ENCODE data around the gene KCNJ10.
"Not testable (repeated sequence)": the region's sequence is repeated elsewhere in the genome, so short reads cannot be mapped to it uniquely, and the experiment has no call there.

KCNJ10 gene

DNA sequence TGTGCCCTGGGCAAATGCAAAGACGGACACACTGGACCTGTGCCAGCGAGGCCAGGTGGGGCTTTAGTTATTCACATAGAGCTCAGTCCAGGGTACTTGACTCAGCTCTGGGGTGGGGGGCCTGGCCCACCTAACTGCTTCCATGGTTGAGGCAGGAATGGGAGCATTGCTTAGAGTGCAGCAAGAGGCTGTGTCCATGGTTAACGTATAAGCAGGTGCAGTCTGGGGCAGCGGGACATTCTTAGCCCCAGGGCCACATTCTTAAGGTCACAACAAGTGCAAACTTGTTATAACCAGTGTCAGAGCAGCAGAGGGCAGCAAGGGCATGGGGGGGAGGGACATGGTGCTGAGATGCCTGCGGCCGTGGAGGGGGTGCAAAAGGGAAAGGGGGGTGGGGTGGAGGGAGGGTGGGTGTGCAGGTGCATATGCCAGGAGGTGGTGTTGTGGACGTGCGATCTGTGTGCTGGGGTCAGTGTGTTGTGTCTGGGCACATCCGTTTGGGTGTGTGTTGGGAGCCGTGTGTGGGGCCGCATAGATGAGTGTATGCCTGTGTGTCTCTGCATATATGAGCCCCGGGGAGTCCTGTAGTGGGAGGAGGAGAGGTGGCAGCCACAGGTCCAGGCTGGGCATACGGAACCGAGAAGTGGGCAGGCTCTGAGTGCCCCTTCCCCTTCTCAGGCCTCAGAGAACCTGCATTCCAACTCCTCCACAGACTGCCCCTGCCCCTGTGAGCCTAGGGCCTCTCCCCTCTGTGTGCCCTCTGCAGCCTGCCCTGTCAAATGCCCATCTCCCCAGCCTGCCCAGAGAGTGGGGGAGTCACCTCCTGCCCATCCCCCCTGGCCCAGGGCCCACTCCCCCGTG is 8.4 kb downstream of the KCNJ10 start:
- Mint-ChIP-seq H3K4me3 (no peak overlapping the region), H3K9me3 (no peaks in the 10 kb centered on the region), H3K27me3 (peaks cover 19% of the 10 kb centered on the region), H3K4me1 (no peaks in the 10 kb centered on the region), H3K27ac (no peak overlapping the region)
- no peak for DNase-seq
- ATAC-seq = peak; percentile 41

DNA sequence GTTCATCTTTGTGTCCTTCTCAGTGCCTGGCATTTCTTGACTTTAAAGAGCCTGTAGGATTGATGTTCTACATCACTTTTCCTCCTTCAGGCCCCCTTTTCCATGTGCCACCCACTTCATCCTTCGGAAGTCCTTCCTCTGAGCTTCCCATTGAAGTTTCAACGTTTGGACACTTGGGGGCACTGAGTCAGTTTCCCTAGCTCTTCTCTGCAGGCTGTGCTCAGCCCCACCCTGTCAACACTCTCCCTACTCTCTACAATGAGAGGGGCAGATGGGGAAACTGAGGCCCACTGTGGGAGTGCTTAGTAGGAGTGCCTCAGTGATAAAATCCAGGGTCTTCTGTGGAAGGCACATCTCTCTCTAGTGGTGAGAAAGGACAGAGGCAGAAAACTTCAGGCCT is 11.9 kb downstream of the KCNJ10 start:
- DNase-seq (no peak), ATAC-seq (no peak)
- peaks cover 47% of the 10 kb centered on the region for H3K27me3 Mint-ChIP-seq
- H3K4me3 Mint-ChIP-seq = no peak overlapping the region
- no peaks in the 10 kb centered on the region for H3K9me3 Mint-ChIP-seq
- no peak overlapping the region for H3K27ac Mint-ChIP-seq
- peaks cover 6% of the 10 kb centered on the region for H3K4me1 Mint-ChIP-seq

DNA sequence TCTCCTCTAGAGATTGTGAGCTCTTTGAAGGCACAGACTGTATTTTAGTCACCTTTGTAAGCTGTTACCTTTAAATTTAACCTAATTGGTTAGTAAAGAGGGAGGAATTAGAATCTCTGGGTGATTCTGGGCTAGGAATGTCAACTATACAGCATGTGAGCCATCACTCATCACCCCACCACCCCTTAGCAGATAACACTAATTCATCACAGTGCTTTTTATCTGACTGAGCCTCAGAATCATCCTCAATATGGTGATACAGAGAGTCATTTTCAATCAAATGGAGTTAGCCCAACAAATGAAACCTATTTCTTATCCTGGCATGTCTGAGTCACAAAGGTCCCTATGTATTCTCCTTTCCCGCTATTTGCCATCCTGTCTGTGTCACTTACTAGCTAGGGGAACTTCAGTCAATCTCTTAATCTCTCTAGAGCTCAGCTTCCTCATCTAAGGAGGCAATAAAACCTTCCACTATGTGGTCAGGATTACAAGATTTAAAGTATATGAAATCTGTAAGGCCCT is 13.3 kb downstream of the KCNJ10 start:
- Mint-ChIP-seq H3K27ac (no peak overlapping the region), H3K27me3 (peaks cover 47% of the 10 kb centered on the region), H3K9me3 (no peaks in the 10 kb centered on the region), H3K4me1 (peaks cover 6% of the 10 kb centered on the region), H3K4me3 (no peak overlapping the region)
- no peak for DNase-seq
- ATAC-seq = no peak

DNA sequence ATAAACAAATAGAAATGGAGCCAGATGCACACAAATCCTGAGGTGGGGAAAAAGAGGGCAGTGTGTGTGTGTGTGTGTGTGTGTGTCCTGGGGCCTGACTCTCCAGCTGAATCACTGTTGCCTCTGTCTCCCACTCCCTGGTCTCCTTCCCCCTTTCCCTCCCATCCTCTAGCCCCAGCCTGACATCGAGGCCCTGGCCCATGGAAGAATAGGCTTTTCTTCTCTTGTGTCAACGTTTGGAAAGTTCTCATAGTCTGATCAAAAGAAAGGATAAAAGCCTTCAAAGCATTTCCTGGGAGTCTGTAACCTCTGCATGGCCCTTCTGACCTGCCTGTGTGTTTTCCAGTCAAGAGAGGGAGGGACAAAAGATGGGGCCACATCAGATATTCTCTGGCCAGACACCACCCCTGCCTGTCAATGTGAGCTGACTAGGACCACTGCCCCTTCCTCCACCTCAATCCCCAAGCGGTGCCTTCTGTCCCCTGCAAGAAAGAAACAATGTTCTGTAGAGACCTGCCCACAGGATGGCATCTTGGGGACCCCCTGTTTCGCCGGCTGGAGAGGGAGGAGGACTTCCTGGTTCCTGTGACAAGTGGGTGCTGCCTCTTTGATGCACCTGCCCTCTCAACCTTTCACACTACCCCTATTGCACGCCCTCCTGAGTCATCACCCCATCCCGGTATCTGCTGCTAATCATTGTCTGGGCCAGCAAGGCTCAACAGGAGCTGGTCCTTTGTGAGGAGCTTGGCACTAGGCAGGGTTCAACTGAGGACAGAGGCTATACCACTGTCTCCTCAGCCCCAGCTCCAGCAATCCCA is 16.2 kb downstream of the KCNJ10 start:
- Mint-ChIP-seq H3K4me1 (peaks cover 6% of the 10 kb centered on the region), H3K9me3 (no peaks in the 10 kb centered on the region), H3K27me3 (peaks cover 32% of the 10 kb centered on the region), H3K27ac (no peak overlapping the region), H3K4me3 (no peak overlapping the region)
- ATAC-seq (no peak), DNase-seq (no peak)

DNA sequence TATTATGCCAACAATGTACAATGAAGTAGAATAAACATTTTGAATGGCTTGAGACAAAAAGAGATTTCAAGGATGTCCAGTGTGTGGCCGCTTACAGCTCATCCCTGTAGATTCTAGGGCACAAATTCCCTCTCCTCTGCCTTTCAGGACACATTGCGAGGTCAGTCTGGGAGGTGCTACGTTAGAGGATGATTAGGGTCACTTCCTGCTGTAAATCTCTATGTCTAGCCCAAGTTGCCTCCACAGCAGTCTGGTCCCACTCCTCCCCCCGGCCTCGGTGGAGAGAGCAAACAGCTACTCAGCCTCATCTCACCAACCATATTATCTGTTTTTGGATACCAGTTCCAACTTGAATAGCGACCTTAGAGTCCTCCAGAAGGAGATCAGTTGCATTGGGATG is 17.0 kb downstream of the KCNJ10 start:
- no peaks in the 10 kb centered on the region for H3K9me3 Mint-ChIP-seq
- peaks cover 6% of the 10 kb centered on the region for H3K4me1 Mint-ChIP-seq
- no peak overlapping the region for H3K27ac Mint-ChIP-seq
- DNase-seq (no peak), ATAC-seq (no peak)
- H3K27me3 Mint-ChIP-seq = peaks cover 31% of the 10 kb centered on the region
- H3K4me3 Mint-ChIP-seq = no peak overlapping the region

DNA sequence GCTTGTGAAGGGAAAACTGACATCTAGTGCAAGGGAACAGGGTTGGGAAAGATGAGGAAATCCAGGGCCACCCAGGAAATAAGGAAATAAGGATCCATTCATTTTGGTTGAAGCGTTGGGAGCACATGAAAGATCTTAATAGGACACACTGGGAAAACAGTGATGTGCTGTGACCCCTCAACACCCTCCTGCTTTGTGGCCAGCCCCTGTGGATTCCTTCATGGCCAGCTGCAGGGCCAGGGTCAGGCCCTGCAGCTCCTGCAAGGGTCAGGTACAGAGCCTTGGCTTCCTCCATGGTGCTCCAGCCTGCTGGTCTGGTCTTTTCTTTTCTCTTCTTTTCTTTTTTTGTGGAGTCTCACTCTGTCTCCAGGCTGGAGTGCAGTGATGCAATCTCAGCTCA is 19.3 kb downstream of the KCNJ10 start:
- ATAC-seq (no peak), DNase-seq (no peak)
- Mint-ChIP-seq H3K4me1 (peaks cover 21% of the 10 kb centered on the region), H3K4me3 (no peak overlapping the region), H3K9me3 (no peaks in the 10 kb centered on the region), H3K27me3 (peaks cover 31% of the 10 kb centered on the region), H3K27ac (no peak overlapping the region)

DNA sequence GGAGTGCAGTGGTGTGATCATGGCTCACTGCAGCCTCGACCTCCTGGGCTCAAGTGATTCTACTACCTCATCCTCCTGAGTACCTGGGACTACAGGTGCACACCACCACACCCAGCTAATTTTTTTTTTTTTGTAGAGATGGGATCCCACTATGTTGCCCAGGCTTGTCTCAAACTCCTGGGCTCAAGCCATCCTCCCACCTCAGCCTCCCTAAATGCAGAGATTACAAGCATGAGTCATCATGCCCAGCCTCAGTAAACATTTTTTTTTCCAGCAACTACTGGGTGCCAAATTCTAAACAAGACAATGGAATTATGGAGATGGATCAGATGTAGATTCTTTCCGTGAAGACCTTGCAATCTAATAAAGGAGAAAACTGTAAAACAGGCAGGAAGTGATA is 19.8 kb downstream of the KCNJ10 start:
- H3K4me3 Mint-ChIP-seq, H3K9me3 Mint-ChIP-seq, DNase-seq, ATAC-seq, H3K27ac Mint-ChIP-seq: not testable (repeated sequence)
- Mint-ChIP-seq H3K27me3 (peaks cover 31% of the 10 kb centered on the region), H3K4me1 (peaks cover 21% of the 10 kb centered on the region)

DNA sequence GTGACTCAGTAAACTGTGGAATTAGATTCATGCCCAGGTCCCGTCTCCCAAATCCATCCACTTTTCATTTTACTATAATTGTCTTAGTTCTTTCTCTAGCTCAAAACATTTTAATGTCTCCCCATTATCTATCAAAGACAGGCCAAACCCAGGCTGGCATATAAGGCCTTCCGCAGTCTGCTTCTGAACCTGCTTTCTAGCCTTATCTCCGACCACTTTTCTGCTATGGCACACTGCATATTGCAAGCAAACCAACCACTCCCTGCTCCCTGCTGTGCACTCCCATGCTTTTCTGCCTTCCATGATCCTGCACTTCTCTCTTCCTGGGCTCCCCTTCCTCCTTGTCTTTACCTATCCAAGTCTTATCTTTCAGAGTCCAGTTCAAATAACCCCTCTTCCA is 20.9 kb downstream of the KCNJ10 start:
- ATAC-seq = no peak
- Mint-ChIP-seq H3K9me3 (no peaks in the 10 kb centered on the region), H3K4me1 (peaks cover 18% of the 10 kb centered on the region), H3K27me3 (peaks cover 21% of the 10 kb centered on the region), H3K4me3 (no peak overlapping the region), H3K27ac (no peak overlapping the region)
- DNase-seq = no peak

DNA sequence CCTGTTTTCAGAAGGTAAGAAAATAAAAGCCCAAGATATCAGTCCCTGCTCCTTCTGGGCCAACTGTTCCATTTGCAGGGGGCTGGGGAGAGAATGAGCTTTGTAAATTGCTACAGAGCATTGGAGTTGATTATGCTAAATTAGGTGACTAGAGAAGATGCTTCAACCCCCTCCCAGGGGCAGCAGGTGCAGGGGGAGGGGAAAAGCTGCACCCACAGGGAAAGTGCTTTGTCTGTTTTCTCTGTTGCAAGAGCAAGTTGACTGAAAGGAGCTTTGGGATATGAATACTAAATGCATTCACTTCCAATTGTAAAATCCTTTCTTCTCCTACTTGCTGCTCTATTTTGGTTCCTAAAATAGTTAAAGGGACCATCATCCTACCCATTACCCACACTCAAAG is 21.6 kb downstream of the KCNJ10 start:
- H3K4me3 Mint-ChIP-seq = no peak overlapping the region
- DNase-seq = no peak
- peaks cover 18% of the 10 kb centered on the region for H3K27me3 Mint-ChIP-seq
- H3K9me3 Mint-ChIP-seq = no peaks in the 10 kb centered on the region
- H3K27ac Mint-ChIP-seq = no peak overlapping the region
- no peak for ATAC-seq
- H3K4me1 Mint-ChIP-seq = peaks cover 15% of the 10 kb centered on the region

DNA sequence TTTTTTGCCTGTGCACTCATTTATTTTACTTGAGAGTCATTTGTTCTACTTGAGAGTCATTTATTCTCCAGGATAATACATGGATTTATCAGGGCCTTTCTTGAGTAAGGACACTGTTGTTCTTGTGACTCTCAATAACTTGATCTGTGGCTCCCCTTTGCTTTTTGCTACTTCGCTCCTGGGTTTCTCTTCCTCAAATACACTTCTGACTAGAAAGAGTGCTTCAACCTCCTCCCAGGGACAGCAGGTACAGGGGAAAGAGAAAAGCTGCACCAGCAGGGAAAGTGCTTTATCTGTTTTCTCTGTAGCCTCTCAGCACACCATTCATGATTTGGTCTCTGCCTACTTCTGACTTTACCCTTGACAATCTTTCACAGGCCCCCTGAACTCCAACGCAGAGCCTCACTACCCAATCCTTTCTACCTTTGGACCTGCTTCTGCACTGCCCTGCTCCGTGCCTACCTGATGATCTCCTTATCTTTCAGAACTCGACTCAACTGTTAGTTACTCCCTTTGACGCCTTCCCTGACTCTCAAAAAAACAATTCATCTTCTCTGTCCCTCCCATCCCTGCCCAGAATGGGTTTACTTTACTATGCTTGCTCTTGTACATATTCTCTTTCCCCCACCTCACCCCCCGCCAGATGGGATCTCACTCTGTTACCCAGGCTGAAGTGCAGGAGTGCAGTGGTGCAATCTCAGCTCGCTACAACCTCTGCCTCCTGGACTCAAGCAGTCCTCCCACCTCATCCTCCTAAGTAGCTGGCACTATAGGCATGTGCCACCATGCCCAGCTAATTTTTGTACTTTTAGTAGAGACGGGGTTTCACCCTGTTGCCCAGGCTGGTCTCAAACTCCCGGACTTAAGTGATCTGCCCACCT is 22.6 kb downstream of the KCNJ10 start:
- Mint-ChIP-seq H3K27ac (peak overlapping the region; percentile 19 to 30), H3K4me3 (peak overlapping the region; percentile 65 to 70), H3K4me1 (peaks cover 15% of the 10 kb centered on the region), H3K27me3 (peaks cover 18% of the 10 kb centered on the region), H3K9me3 (no peaks in the 10 kb centered on the region)
- DNase-seq = no peak
- no peak for ATAC-seq

DNA sequence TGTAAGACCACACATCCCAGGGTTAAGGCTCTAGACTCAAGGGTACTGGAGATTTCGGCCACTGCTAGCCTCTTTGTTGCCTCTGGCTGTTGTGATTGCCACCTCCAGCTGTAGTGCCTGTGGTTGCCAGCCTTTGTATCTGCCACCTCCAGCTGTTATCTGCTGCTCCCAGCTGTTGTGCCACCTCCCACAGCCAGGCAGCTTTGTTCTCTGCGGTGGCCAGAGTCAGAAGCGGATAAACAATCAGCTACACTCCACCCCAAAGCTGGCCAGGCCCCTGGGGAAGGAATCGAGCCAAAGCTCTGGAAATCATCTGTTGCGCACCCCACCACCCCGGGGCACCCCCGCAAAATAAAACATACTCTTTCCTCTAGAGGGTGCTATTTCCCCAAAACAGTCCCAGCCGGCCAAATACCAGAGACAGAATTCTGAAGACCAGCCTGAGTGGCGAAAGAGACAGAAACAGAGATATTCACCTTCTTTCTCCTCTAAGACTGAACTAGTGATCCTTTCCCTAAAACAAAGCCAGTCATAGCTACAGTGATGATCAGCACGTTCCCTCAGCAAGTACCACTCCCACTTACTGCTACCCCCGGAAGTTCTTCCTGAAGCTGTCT is 23.4 kb downstream of the KCNJ10 start:
- Mint-ChIP-seq H3K4me3 (peak overlapping the region; percentile 65 to 70), H3K27ac (peak overlapping the region; percentile 19 to 30), H3K9me3 (no peaks in the 10 kb centered on the region), H3K4me1 (peaks cover 15% of the 10 kb centered on the region), H3K27me3 (peaks cover 18% of the 10 kb centered on the region)
- DNase-seq = peak; percentile 46 to 50
- peak; percentile 84 for ATAC-seq

DNA sequence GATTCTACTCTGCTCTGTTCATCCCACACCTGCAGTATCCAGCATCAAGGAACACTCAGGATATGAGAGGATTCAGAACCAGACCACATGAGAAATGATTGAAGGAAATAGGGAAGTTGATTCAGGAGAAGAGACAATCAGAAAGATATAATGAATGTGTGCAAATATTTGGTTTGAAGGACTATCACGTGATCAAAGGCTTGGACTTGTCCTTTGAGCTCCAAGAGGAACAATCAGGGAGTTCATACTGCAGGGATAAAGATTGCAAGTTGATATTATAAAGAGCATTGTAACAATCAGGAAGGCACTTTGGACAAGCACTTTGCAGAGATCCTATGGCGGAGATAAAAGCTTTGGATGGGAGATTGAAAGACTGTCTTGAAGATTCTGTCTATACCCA is 24.3 kb downstream of the KCNJ10 start:
- Mint-ChIP-seq H3K27me3 (peaks cover 18% of the 10 kb centered on the region), H3K9me3 (no peaks in the 10 kb centered on the region), H3K4me1 (peaks cover 15% of the 10 kb centered on the region), H3K4me3 (no peak overlapping the region), H3K27ac (no peak overlapping the region)
- ATAC-seq (no peak), DNase-seq (no peak)

DNA sequence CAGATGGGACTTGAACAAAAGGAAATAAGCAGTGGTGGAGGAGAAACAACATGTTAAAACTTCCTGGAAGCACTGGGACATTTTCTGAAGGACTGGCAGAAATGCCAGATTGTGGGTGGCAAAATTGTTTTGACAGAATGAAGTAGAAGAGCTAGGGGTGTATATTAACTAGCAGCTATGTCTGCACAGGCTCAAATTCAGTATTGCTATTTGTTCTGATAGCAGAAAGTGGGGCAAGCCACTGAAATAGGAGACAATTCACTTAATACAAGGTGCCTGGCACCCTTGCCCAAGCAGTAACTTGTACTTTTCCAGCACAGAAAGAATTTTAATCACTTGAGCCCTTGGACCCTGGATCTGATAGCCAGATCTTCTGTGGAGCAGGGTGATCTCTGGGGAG is 26.4 kb downstream of the KCNJ10 start:
- ATAC-seq (no peak), DNase-seq (no peak)
- Mint-ChIP-seq H3K9me3 (no peaks in the 10 kb centered on the region), H3K27me3 (peaks cover 18% of the 10 kb centered on the region), H3K27ac (no peak overlapping the region), H3K4me3 (no peak overlapping the region), H3K4me1 (peaks cover 15% of the 10 kb centered on the region)

DNA sequence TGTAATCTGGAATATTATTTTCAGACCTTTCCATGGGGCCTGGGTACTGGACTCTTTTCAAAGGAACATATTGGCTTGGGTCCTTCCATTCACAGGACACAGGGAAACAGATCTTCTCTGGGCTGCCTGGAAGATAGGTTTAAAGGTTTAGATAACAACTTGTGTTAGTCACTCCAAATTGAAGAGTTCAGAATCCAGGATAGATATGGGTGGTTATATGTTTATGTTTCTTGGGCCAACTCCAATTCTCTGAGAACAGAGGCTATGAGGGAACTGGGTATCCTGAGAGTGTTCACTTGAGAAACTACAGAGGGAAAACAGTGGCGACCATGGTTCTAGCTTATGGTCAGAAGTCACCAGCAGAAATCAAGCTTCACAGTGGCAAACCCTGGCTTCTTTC is 29.5 kb downstream of the KCNJ10 start:
- Mint-ChIP-seq H3K9me3 (no peaks in the 10 kb centered on the region), H3K27me3 (peaks cover 4% of the 10 kb centered on the region), H3K4me1 (no peaks in the 10 kb centered on the region), H3K4me3 (no peak overlapping the region), H3K27ac (no peak overlapping the region)
- no peak for DNase-seq
- no peak for ATAC-seq
